GM13977 (cell line): ENCODE measurements around the gene TACR2.
A peak's percentile ranks its signal among the peaks of the same experiment; 100 is the strongest.

ENCODE experiments used
- DNase-seq: peaks from one replicate; pipeline ENCODE4 v3.0.0; 2012; ENCODE audit warnings: low spot score
- in situ Hi-C: fragments of 300-500 bp; cut with MboI; formaldehyde crosslinking; loops from one replicate; pipeline ENCODE4 v1.12.0; 2022; ENCODE audit warnings: low sequenced_read_pairs, low pct_unique_long_range_greater_than_20kb, mixed read lengths, inconsistent platforms; ENCODE audit not compliant: unreplicated experiment
- TF ChIP-seq, protein P1 (sequence below): IDR thresholded peaks from 2 replicates; pipeline ENCODE4 v1.5.1; 2012; ENCODE audit warnings: mild to moderate bottlenecking, control low read depth; ENCODE audit not compliant: insufficient read depth; ENCODE audit errors: extremely low read depth, missing control alignments

The TACR2 gene

DNA sequence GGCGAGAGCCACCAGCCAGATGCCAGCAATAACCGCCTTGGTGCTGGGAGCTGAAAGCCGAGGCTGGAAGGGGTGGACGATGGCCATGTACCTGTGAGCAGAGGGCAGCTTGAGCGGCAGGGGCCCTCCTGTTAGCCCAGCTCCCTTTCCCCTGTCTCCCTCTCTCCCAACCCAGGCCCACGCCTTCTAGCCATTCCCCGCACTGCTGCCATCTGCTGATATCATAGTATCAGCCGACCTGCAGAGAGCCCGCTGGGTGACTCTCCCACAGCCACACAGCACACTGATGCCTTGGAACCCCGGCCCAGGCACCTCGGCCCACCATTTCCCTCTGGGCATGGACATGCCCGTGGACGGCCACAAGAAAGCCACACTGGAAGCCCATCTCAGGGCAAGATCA lies 1.7 kb downstream of the TACR2 start:
- DNase-seq, result no peak
- TF ChIP-seq, protein P1, sequence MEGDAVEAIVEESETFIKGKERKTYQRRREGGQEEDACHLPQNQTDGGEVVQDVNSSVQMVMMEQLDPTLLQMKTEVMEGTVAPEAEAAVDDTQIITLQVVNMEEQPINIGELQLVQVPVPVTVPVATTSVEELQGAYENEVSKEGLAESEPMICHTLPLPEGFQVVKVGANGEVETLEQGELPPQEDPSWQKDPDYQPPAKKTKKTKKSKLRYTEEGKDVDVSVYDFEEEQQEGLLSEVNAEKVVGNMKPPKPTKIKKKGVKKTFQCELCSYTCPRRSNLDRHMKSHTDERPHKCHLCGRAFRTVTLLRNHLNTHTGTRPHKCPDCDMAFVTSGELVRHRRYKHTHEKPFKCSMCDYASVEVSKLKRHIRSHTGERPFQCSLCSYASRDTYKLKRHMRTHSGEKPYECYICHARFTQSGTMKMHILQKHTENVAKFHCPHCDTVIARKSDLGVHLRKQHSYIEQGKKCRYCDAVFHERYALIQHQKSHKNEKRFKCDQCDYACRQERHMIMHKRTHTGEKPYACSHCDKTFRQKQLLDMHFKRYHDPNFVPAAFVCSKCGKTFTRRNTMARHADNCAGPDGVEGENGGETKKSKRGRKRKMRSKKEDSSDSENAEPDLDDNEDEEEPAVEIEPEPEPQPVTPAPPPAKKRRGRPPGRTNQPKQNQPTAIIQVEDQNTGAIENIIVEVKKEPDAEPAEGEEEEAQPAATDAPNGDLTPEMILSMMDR, result no peak
- in situ Hi-C loops, result no loop called here

DNA sequence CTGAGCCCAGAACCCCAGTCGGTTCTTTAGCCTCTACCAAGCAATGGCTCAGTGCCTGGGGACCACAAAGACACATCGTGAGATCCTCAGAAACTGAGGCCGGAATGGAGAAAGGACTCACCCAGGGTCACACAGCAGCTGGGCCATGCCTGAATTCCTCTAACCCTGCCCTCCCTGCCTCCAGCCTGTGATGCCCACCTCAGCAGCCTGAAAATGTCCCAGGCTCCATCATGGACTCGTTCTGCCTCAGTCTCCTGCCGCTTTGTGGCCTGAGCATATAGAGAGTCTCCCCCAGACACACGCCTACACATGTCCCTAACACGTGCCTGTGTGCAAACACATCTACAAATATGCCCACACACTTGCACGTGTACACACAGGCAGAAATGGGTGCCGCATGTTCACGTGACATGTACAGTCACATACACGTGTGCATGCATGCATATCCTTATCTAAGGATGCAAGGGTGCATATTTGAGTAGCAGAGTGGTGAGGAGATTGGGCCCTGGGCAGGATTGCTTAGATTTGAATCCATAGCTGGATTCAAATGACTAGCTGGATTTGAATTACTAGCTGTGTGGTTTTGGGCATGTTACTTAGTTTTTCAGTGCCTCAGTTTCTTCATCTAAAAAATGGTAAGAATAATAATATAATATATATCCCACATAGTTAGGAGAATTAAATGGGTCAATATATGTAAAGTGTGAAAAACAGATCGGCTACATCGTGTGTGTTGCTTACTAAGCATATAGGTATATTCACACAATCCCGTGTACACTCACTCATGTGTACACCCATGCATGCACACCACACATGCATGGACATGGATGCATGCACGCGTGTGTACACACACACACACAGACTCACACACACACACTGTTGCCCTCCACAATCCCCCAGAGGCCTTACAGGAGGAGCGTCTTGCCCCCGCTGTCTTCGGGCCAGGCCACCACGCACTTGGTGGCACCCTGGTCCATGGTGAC lies 2.4 kb downstream of the TACR2 start:
- DNase-seq, result no peak
- in situ Hi-C loops, result no loop called here
- TF ChIP-seq, protein P1, result no peak

DNA sequence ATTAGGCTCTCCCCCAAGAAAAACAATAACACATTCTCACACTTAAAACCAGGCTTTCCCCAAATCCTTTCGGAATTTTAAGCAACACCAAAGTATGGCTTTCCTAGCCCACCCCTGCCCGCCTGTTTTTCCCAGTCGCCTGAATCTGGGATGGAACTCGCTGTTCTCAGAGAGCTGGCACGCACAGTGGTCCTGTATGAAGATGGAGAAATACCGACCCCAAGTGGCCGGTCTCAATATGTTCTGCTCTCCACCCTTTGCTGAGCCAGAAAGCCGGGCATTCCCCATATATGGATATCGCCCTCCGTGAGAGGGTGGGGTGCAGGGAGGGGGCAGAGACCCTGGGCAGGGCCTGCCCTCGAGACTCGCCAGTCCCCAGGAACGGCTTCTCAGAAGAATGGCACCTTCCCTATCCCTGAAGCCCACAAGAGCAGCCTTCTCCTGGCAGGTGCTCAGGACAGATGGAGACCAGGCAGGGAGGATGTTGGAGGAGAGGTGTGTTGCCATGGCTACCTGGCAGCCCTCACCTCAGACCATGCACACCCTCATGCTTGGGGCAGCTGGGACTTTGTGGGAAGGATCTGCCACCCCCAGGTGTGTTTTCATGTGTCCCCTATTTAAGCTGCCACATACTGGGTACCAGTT lies 3.4 kb downstream of the TACR2 start:
- in situ Hi-C loops, result no loop called here
- TF ChIP-seq, protein P1, result peak; percentile 69
- DNase-seq, result peak; percentile 67

DNA sequence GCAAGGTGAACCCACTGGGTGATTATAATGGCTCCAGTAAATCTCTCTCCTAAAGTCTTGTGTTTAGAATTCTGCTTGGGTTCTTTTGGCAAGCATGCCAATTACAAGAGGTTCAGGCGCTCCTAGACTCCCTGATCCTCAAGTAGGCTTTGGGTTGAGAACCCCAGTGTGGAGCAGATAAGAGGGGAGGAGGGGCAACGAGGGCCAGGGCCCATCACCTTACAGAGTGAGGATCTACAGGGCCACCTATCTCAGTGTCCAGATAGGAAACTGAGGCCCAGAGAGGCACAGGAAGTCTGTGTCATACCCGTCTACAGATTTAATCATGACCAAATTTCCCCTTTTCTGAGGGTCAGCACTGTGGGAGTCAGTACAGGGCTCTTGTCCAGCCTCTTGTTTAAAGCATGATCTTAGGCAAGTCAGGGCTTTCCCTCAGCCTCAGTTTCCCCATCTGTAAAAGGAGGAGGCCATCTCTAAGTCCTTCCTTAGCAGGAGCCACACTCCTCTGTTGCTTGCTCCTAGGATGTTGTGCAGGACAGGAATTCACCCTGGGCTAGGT lies 4.4 kb downstream of the TACR2 start:
- TF ChIP-seq, protein P1, result no peak
- in situ Hi-C loops, result no loop called here
- DNase-seq, result no peak

DNA sequence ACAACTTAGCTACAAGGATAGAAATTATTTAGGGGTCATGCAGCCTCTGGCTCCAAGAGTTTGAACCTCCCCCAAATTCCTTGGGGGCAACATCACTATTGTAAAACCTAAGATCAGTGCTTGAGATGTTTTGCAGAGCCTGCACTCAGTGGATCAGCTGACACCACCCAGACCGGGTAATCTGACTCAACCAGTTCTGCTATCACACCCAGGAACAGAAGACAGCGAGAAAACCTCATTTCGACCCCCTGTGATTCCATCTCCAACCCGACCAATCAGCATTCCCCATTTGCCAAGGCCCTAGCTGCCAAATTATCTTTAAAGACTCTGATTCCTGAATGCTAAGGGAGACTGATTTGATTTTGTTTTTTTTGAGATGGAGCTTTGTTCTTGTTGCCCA lies 5.2 kb downstream of the TACR2 start:
- in situ Hi-C loops, result no loop called here
- DNase-seq, result no peak
- TF ChIP-seq, protein P1, result no peak

DNA sequence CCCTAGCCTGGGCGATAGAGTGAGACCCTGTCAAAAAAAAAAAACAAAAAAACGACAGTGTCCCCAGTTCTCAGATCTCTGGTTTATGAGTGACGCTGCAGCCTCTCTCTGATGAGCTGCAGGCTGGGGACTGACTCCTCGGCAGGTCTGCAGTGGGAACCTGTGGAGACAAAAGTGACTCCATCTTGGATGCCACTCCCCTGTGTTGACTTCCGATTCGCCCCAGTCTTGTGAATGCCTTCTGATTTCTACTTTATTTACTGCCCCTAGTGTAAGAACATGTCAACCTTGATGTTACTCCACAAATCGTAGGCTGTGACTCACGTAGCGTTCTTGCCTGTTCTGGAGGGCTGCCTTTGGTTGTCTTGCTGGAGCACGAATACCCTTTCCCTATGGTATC lies 6.2 kb downstream of the TACR2 start:
- no peak for DNase-seq
- TF ChIP-seq, protein P1, result no peak
- in situ Hi-C loops, result no loop called here
